OCI-LY3 (cell line): ENCODE data around the gene BHLHA15.

ENCODE experiments used
- H2AFZ ChIP-seq: fragments of 200-600, 300-600 bp; shearing (Covaris generic); 2 replicates; pipeline ENCODE4 v1.6.0; 2014; ENCODE audit warnings: antibody characterized with exemption, low read depth, low read length
- H3K27ac ChIP-seq: fragments of 200-600, 300-600 bp; sonication (generic); 2 replicates; pipeline ENCODE4 v1.5.1; 2014; ENCODE audit warnings: mild to moderate bottlenecking, low read length, moderate library complexity, mixed read lengths
- H3K27me3 ChIP-seq: fragments of 200-600, 300-600 bp; sonication (generic); 2 replicates; pipeline ENCODE4 v1.6.1; 2014; ENCODE audit warnings: low read depth, low read length, mixed read lengths
- H3K36me3 ChIP-seq: fragments of 200-600, 300-600 bp; sonication (generic); replicated peaks from 2 replicates; pipeline ENCODE3; 2014; ENCODE audit warnings: low read depth, low read length, mixed read lengths
- H3K4me1 ChIP-seq: fragments of 300-600, 200-600 bp; sonication (generic); 2 replicates; pipeline ENCODE4 v1.6.1; 2014; ENCODE audit warnings: low read length, mixed read lengths
- H3K4me2 ChIP-seq: fragments of 200-600, 300-600 bp; sonication (generic); 2 replicates; pipeline ENCODE4 v1.6.1; 2014; ENCODE audit warnings: low read length, mixed read lengths
- H3K4me3 ChIP-seq: fragments of 300-600, 200-600 bp; sonication (generic); 2 replicates; pipeline ENCODE4 v1.5.1; 2014; ENCODE audit warnings: antibody characterized with exemption, mild to moderate bottlenecking, low read length, moderate library complexity
- H3K79me2 ChIP-seq: fragments of 300-600, 200-600 bp; shearing (Covaris generic); 2 replicates; pipeline ENCODE4 v1.6.1; 2014; ENCODE audit warnings: mild to moderate bottlenecking, low read length, mixed read lengths
- H3K9ac ChIP-seq: fragments of 300-600, 200-600 bp; shearing (Covaris generic); 2 replicates; pipeline ENCODE4 v1.6.0; 2014; ENCODE audit warnings: mild to moderate bottlenecking, low read length, moderate library complexity
- H3K9me3 ChIP-seq: fragments of 200-600, 300-600 bp; shearing (Covaris generic); 2 replicates; pipeline ENCODE4 v1.6.1; 2014; ENCODE audit warnings: low read length, mixed read lengths; ENCODE audit not compliant: insufficient read depth
- H4K20me1 ChIP-seq: fragments of 200-600, 300-600 bp; sonication (generic); 2 replicates; pipeline ENCODE4 v1.6.1; 2016; ENCODE audit warnings: low read length, mixed read lengths; ENCODE audit not compliant: insufficient read depth
- EZH2phosphoT487 ChIP-seq: fragments of 200-600 bp; shearing (Covaris generic); IDR thresholded peaks from 2 replicates; pipeline ENCODE4 v1.6.1; 2018; ENCODE audit warnings: antibody characterized with exemption, mixed run types, low read depth
- TF ChIP-seq, protein P1 (sequence below): fragments of 200-600, 300-600 bp; sonication (generic); IDR thresholded peaks from 2 replicates; pipeline ENCODE4 v1.5.1; 2014; ENCODE audit warnings: antibody characterized with exemption, low read length, low read depth

BHLHA15 gene

DNA sequence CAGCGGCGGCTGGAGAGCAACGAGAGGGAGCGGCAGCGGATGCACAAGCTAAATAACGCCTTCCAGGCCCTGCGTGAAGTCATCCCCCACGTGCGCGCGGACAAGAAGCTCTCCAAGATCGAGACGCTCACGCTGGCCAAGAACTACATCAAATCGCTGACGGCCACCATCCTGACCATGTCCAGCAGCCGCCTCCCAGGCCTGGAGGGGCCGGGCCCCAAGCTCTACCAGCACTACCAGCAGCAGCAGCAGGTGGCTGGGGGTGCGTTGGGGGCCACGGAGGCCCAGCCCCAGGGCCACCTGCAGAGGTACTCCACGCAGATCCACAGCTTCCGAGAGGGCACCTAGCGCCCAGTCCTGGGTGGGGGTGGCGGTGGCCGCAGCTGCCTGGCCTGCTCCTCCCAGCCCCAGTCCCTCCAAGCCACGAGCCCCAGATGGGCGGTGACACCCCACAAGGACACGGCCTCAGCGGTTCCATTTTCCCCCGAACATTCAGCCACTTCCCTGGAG, 1.3 kb downstream of the BHLHA15 start:
- Histone ChIP-seq H3K9ac (no peak overlapping the region), H3K4me3 (no peak overlapping the region), H3K27me3 (peaks cover 5% of the 10 kb centered on the region; the same call in 1 of the 2 replicates), H4K20me1 (0 out of 2 replicates have a peak, but pooled peaks cover 3% of the 10 kb centered on the region), H3K4me1 (no peaks in the 10 kb centered on the region), H3K79me2 (no peaks in the 10 kb centered on the region), H3K4me2 (no peak overlapping the region), H3K9me3 (no peaks in the 10 kb centered on the region), H2AFZ (no peak overlapping the region), H3K36me3 (no peaks in the 10 kb centered on the region), H3K27ac (no peak overlapping the region)
- no peak for TF ChIP-seq EZH2phosphoT487
- TF ChIP-seq, protein P1, sequence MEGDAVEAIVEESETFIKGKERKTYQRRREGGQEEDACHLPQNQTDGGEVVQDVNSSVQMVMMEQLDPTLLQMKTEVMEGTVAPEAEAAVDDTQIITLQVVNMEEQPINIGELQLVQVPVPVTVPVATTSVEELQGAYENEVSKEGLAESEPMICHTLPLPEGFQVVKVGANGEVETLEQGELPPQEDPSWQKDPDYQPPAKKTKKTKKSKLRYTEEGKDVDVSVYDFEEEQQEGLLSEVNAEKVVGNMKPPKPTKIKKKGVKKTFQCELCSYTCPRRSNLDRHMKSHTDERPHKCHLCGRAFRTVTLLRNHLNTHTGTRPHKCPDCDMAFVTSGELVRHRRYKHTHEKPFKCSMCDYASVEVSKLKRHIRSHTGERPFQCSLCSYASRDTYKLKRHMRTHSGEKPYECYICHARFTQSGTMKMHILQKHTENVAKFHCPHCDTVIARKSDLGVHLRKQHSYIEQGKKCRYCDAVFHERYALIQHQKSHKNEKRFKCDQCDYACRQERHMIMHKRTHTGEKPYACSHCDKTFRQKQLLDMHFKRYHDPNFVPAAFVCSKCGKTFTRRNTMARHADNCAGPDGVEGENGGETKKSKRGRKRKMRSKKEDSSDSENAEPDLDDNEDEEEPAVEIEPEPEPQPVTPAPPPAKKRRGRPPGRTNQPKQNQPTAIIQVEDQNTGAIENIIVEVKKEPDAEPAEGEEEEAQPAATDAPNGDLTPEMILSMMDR = no peak

DNA sequence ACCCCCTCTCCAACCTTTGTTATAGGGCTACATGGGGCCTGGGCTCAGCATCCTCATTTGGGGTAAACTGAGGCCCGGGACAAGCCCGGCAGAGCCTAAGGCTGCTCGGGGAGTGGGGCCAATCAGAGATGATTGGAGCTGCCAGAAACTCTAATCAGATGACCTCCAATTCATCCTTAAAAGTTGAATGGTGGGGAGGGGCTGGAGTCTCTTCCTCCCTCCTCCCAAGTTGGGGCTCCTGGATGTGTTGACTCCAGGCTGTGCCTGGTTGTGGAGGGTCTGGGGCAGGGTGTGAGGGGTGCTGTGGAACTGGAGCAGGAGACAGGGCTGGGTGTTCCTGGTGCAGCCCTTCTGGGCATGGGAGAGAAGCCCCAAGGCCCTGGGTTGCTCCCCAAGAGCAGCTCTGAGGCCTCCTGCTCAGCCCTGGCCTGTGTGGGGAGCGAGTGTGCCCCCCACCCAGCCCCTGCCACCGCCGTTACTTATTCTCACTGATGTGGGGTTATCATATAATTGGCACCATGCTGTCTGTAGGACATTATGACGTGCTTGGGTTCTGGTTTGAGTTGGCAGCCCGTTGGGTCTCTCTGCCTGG, 2.2 kb downstream of the BHLHA15 start:
- H2AFZ ChIP-seq = no peak overlapping the region

DNA sequence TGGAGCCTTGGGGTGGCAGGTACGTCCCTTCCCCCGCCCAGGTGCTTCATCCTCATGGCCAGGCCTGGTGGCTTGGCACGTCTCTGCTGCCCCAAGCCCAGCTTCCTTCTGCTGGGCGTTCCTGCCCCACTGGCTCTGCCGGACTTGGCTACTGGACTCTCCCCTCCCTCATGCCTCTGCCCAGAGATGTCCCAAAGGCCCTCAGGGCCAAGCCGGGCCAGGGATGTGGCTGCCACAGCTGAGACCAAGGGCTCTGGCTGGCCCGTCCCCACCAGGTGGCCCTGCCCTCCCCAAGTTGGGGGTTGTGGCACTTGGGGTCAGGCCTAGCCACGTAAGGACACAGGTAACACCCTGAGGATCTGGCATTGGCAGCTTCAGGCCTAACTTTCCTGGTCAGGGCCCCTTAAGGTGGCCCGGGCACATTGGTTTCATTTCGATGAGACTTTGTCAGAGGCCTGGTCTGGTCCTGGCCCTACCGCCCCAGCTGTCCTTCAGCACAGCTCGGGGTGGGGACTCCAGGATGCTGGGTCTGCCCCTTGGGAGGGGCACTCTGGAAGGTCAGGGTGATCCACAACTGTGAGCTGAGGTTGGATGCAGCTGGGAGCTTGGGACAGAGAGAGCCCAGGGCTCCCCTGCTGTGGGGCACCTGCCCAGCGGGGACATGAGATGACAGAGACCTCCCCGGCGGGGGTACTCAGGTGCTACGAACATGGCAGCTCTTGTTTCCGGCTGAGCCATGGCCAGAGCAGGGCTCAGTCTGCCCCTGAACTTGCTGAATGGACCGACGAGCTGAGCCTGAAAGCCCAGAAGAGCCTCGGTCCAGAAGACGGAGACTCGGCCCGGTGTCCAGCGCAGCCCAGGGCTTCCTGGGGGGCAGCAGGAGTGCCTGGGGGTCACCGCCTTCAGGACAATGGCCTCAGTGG, 2.9 kb downstream of the BHLHA15 start:
- Histone ChIP-seq H3K36me3 (no peaks in the 10 kb centered on the region), H3K79me2 (no peaks in the 10 kb centered on the region), H3K9me3 (no peaks in the 10 kb centered on the region), H3K4me2 (no peak overlapping the region), H3K27ac (no peak overlapping the region), H3K27me3 (peaks cover 13% of the 10 kb centered on the region), H3K4me1 (peaks cover 7% of the 10 kb centered on the region), H4K20me1 (peaks cover 9% of the 10 kb centered on the region; the same call in 1 of the 2 replicates), H2AFZ (no peak overlapping the region), H3K9ac (no peak overlapping the region), H3K4me3 (no peak overlapping the region)
- TF ChIP-seq EZH2phosphoT487 = no peak
- TF ChIP-seq, protein P1 = no peak

More for the DNA sequence above, 2.2 kb downstream of the BHLHA15 start:
- Histone ChIP-seq H3K27ac (no peak overlapping the region), H3K4me1 (peaks cover 6% of the 10 kb centered on the region), H3K4me2 (no peak overlapping the region), H4K20me1 (peaks cover 6% of the 10 kb centered on the region; the same call in 1 of the 2 replicates), H3K4me3 (no peak overlapping the region), H3K9me3 (no peaks in the 10 kb centered on the region), H3K9ac (no peak overlapping the region), H3K27me3 (peaks cover 6% of the 10 kb centered on the region; the same call in 1 of the 2 replicates), H3K36me3 (no peaks in the 10 kb centered on the region), H3K79me2 (no peaks in the 10 kb centered on the region)
- TF ChIP-seq, protein P1 = no peak
- TF ChIP-seq EZH2phosphoT487 = no peak

DNA sequence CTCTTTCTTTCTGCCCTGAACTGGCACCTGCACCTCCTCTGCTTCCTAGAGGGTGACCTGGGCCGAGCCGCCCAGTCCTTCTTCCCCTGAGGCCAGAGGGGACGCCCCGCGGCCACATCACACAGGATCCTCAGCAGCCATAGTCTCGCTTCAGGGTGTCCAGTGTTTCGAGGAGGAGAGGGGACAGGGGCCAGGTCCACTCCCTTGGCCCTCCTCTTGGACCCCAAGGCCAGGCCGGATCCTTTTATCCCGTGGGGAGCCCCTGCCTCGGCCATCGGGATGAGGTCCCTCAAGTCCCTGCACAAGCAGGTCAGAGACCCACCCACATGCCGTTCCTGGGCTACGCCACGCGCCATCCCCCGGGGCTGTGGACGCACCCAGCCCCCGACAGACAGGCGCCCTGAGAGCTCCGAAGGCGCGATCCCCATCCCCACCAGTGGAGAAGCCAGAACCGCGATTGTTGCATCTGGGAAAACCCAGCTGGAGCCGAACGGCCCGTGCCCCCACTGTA, 3.6 kb downstream of the BHLHA15 start:
- Histone ChIP-seq H3K4me1 (peaks cover 7% of the 10 kb centered on the region), H3K4me3 (no peak overlapping the region), H3K9me3 (no peaks in the 10 kb centered on the region), H3K4me2 (no peak overlapping the region), H3K9ac (no peak overlapping the region), H3K27ac (no peak overlapping the region), H2AFZ (no peak overlapping the region), H3K36me3 (no peaks in the 10 kb centered on the region), H4K20me1 (peaks cover 9% of the 10 kb centered on the region; the same call in 1 of the 2 replicates), H3K79me2 (no peaks in the 10 kb centered on the region), H3K27me3 (peaks cover 15% of the 10 kb centered on the region)
- TF ChIP-seq, protein P1 = no peak
- TF ChIP-seq EZH2phosphoT487 = no peak
